Esophagus muscularis mucosa (tissue), 4 donors: ENCODE results near the gene PRKACB. TPM values are rescaled to one million over a fixed set of nuclear protein-coding genes. Genes with fewer than 3 reads are reported as not detected.
"Not testable (repeated sequence)": the region's sequence is repeated elsewhere in the genome, so short reads cannot be mapped to it uniquely, and the experiment has no call there.

Source experiments
- DNase-seq: peaks from one replicate; pipeline ENCODE4 v3.0.0-alpha.2; 2017; ENCODE audit errors: extremely low spot score
- H3K27ac ChIP-seq, 4 donors: fragments of 200-600 bp; sonication (generic); replicated peaks in 1 of 4; 1 replicate in 3 of 4; 2 replicates in 1 of 4; pipeline ENCODE4 v1.5.1; 2016 to 2019; ENCODE audit warnings: mild to moderate bottlenecking in 1 of 4
- H3K27me3 ChIP-seq, 4 donors: fragments of 200-600 bp; sonication (generic); one replicate each; pipeline versions ENCODE4 v1.5.1 to v1.6.0; 2016 to 2019
- H3K36me3 ChIP-seq, 4 donors: fragments of 200-600 bp; sonication (generic); one replicate each; pipeline ENCODE4 v1.5.1; 2016 to 2019
- H3K4me1 ChIP-seq, 4 donors: fragments of 200-600 bp; sonication (generic); one replicate each; pipeline ENCODE4 v1.5.1; 2016 to 2019
- H3K4me3 ChIP-seq, 4 donors: fragments of 200-600 bp; sonication (generic); 1 replicate in 2 of 4; 2 replicates in 2 of 4; pipeline ENCODE4 v1.5.1; 2016 to 2019; ENCODE audit warnings: mild to moderate bottlenecking in 4 of 4, moderate library complexity in 1 of 4
- H3K9me3 ChIP-seq, 4 donors: fragments of 200-600 bp; sonication (generic); 1 replicate in 3 of 4; 2 replicates in 1 of 4; pipeline ENCODE4 v1.5.1; 2016 to 2019
- CTCF ChIP-seq, 3 experiments: fragments of 200-600 bp in 2 of 3; fragments of 450-650 bp in 1 of 3; sonication (generic) in 2 of 3; IDR thresholded peaks; one replicate each; pipeline ENCODE4 v1.5.1; 2017 to 2019; ENCODE audit warnings: antibody characterized with exemption in 3 of 3, mild to moderate bottlenecking in 2 of 3, moderate library complexity in 1 of 3
- EP300 ChIP-seq: sonication (generic); formaldehyde crosslinking; IDR thresholded peaks from one replicate; pipeline ENCODE4 v1.6.1; 2017; ENCODE audit warnings: antibody characterized with exemption
- POLR2A ChIP-seq: fragments of 450-650 bp; IDR thresholded peaks from one replicate; pipeline ENCODE4 v1.6.1; 2017; ENCODE audit warnings: antibody characterized with exemption, moderate library complexity, mild to moderate bottlenecking, low read depth
- POLR2AphosphoS5 ChIP-seq, 2 donors: sonication (generic); formaldehyde crosslinking; IDR thresholded peaks; one replicate each; pipeline ENCODE4 v1.6.1; 2017; ENCODE audit warnings: antibody characterized with exemption in 2 of 2
- WGBS: methylation state at CpG from one replicate; pipeline ENCODE4 v1.1.5; 2018; 5-methylcytosine and 5-hydroxymethylcytosine counted together
- intact Hi-C: fragments of 100-400 bp; cut with DNase I; formaldehyde crosslinking; loops from one replicate; pipeline ENCODE4 v1.15.1; 2023
- small RNA-seq, 3 donors: library from RNA; depleted of rRNA; stranded (forward); fragments of <200 nt; gene quantifications; one replicate each; pipeline ENCODE3, GENCODE V24; 2016
- total RNA-seq, 4 donors: library from RNA; depleted of rRNA; stranded (reverse); fragments of >200 nt; gene quantifications; one replicate each; pipeline versions ENCODE4 v1.1.0 to v1.2.1, GENCODE V29; 2016

The PRKACB gene
- total RNA-seq, 4 donors from 2014 or later, result 44.4 to 59.4 (median 52.3) TPM

GRCh38 chr1:84283381-84283780, 139.3 kb downstream of the PRKACB start:
- DNase-seq, result no peak
- H3K27ac ChIP-seq, result no peak overlapping the region
- intact Hi-C loops, result no loop called here
- WGBS, result 81% methylated on average over 1 of the region's 1 CpG
- no peak for TF ChIP-seq POLR2AphosphoS5 (IDR thresholded peaks at IDR 0.05)
- no peak for TF ChIP-seq CTCF (IDR thresholded peaks at IDR 0.05)
- TF ChIP-seq POLR2A, result no peak
- no peak for TF ChIP-seq EP300
- no peaks in the 10 kb centered on the region for H3K4me1 ChIP-seq
- peaks cover 0 to 7% (median 2%) of the 10 kb centered on the region in 4 donors for H3K9me3 ChIP-seq
- no peaks in the 10 kb centered on the region for H3K27me3 ChIP-seq
- no peak overlapping the region for H3K4me3 ChIP-seq
- no peaks in the 10 kb centered on the region for H3K36me3 ChIP-seq

GRCh38 chr1:84286071-84286470, 142.0 kb downstream of the PRKACB start:
- TF ChIP-seq POLR2A, result no peak
- TF ChIP-seq EP300, result no peak
- no peak for TF ChIP-seq POLR2AphosphoS5 (IDR thresholded peaks at IDR 0.05)
- TF ChIP-seq CTCF (IDR thresholded peaks at IDR 0.05), result no peak
- intact Hi-C loops, result no loop called here
- Histone ChIP-seq H3K9me3 (peaks cover 0 to 7% (median 2%) of the 10 kb centered on the region in 4 donors), H3K4me1 (no peaks in the 10 kb centered on the region), H3K4me3 (no peak overlapping the region), H3K27ac (no peak overlapping the region), H3K27me3 (no peaks in the 10 kb centered on the region), H3K36me3 (no peaks in the 10 kb centered on the region)
- 89% methylated on average over 1 of the region's 1 CpG for WGBS
- DNase-seq, result no peak

GRCh38 chr1:84287389-84287788, 143.3 kb downstream of the PRKACB start:
- WGBS, result 65% methylated on average over 3 of the region's 3 CpGs
- H3K4me1 ChIP-seq, H3K9me3 ChIP-seq, H3K27me3 ChIP-seq, intact Hi-C loops, H3K36me3 ChIP-seq, DNase-seq, H3K27ac ChIP-seq, H3K4me3 ChIP-seq: not testable (repeated sequence)

Small RNAs within 50 kb of the gene (small RNA-seq; reads per million reads assigned to genes)
- gene AL450063.1 (0 reads per million in 3 donors), gene RF00410 (0 reads per million in 3 donors)

Other genes starting within 250 kb of the PRKACB start
- gene TTLL7, start 145.1 kb upstream of the PRKACB start, total RNA-seq, result 10 to 100 TPM; 26.2 to 58.1 (median 41.2) TPM
- 1 to 10 TPM in 2 of 4 donors, under 1 TPM in 1, not detected in 1; 0.33 to 2.5 (median 2.1) TPM for gene SAMD13, start 157.4 kb downstream of the PRKACB start, total RNA-seq